ENCODE measurements around the gene NLK. TPM values are rescaled to one million over a fixed set of nuclear protein-coding genes. Genes with fewer than 3 reads are reported as not detected.

NLK gene
- total RNA-seq, 1 donor from 2014 or later: 26.0 TPM

GRCh38 chr17:28133562-28133970, 91.1 kb downstream of the NLK start:
- Mint-ChIP-seq H3K27me3 (ENCODE audit: low read depth) (no peaks in the 10 kb centered on the region), H3K27ac (ENCODE audit: unreplicated experiment) (no peak overlapping the region), H3K9me3 (no peaks in the 10 kb centered on the region)

GRCh38 chr17:28136923-28137322, 94.4 kb downstream of the NLK start:
- H3K27ac Mint-ChIP-seq (ENCODE audit: unreplicated experiment): no peak overlapping the region
- H3K4me1 Mint-ChIP-seq: peaks cover 8% of the 10 kb centered on the region
- TF ChIP-seq CTCF (conservative IDR thresholded peaks at IDR 0.05): no peak
- peaks cover 3% of the 10 kb centered on the region for H3K36me3 Mint-ChIP-seq (ENCODE audit: low read depth)
- no peak for DNase-seq (ENCODE audit: low read depth, low spot score)
- H3K4me3 Mint-ChIP-seq: no peak overlapping the region
- H3K27me3 Mint-ChIP-seq (ENCODE audit: low read depth): no peaks in the 10 kb centered on the region
- H3K9me3 Mint-ChIP-seq: no peaks in the 10 kb centered on the region

More at GRCh38 chr17:28133562-28133970, 91.1 kb downstream of the NLK start:
- H3K36me3 Mint-ChIP-seq (ENCODE audit: low read depth): peaks cover 3% of the 10 kb centered on the region
- H3K4me1 Mint-ChIP-seq: peaks cover 6% of the 10 kb centered on the region
- no peak for DNase-seq (ENCODE audit: low read depth, low spot score)
- no peak for TF ChIP-seq CTCF (conservative IDR thresholded peaks at IDR 0.05)
- H3K4me3 Mint-ChIP-seq: no peak overlapping the region

GRCh38 chr17:28139822-28140221, 97.3 kb downstream of the NLK start:
- Mint-ChIP-seq H3K36me3 (ENCODE audit: low read depth) (peaks cover 3% of the 10 kb centered on the region), H3K4me3 (no peak overlapping the region), H3K27me3 (ENCODE audit: low read depth) (no peaks in the 10 kb centered on the region), H3K4me1 (peaks cover 21% of the 10 kb centered on the region), H3K9me3 (no peaks in the 10 kb centered on the region), H3K27ac (ENCODE audit: unreplicated experiment) (no peak overlapping the region)
- TF ChIP-seq CTCF (conservative IDR thresholded peaks at IDR 0.05): no peak
- no peak for DNase-seq (ENCODE audit: low read depth, low spot score)

- no peak for DNase-seq (ENCODE audit: low read depth, low spot score)
- Mint-ChIP-seq H3K9me3 (no peaks in the 10 kb centered on the region), H3K4me1 (peaks cover 24% of the 10 kb centered on the region), H3K27ac (ENCODE audit: unreplicated experiment) (no peak overlapping the region), H3K36me3 (ENCODE audit: low read depth) (no peaks in the 10 kb centered on the region), H3K27me3 (ENCODE audit: low read depth) (no peaks in the 10 kb centered on the region), H3K4me3 (no peak overlapping the region)
- no peak for TF ChIP-seq CTCF (conservative IDR thresholded peaks at IDR 0.05)
Observed at GRCh38 chr17:28141313-28141712, 98.8 kb downstream of the NLK start.

GRCh38 chr17:28141773-28142172, 99.3 kb downstream of the NLK start:
- H3K36me3 Mint-ChIP-seq (ENCODE audit: low read depth): no peaks in the 10 kb centered on the region
- DNase-seq (ENCODE audit: low read depth, low spot score): no peak
- no peak overlapping the region for H3K4me3 Mint-ChIP-seq
- no peak overlapping the region for H3K27ac Mint-ChIP-seq (ENCODE audit: unreplicated experiment)
- H3K9me3 Mint-ChIP-seq: no peaks in the 10 kb centered on the region
- H3K27me3 Mint-ChIP-seq (ENCODE audit: low read depth): no peaks in the 10 kb centered on the region
- no peak for TF ChIP-seq CTCF (conservative IDR thresholded peaks at IDR 0.05)
- peaks cover 27% of the 10 kb centered on the region for H3K4me1 Mint-ChIP-seq

GRCh38 chr17:28142305-28142704, 99.8 kb downstream of the NLK start:
- Mint-ChIP-seq H3K36me3 (ENCODE audit: low read depth) (no peaks in the 10 kb centered on the region), H3K27me3 (ENCODE audit: low read depth) (no peaks in the 10 kb centered on the region), H3K9me3 (no peaks in the 10 kb centered on the region), H3K27ac (ENCODE audit: unreplicated experiment) (no peak overlapping the region), H3K4me3 (no peak overlapping the region), H3K4me1 (peaks cover 32% of the 10 kb centered on the region)
- no peak for DNase-seq (ENCODE audit: low read depth, low spot score)
- no peak for TF ChIP-seq CTCF (conservative IDR thresholded peaks at IDR 0.05)

Data from neural crest cell (in vitro differentiated cells).